ENCODE measurements around the gene SERPINA5. TPM values are rescaled to one million over a fixed set of nuclear protein-coding genes. Genes with fewer than 3 reads are reported as not detected.

Gene SERPINA5
- 0.10 to 0.33 TPM (median 0.22 TPM) in 5 replicates for total RNA-seq (2022; extraction: Qiagen RNA extraction; ENCODE audit: low read depth)

GRCh38 chr14:94581127-94581999, at the start of gene SERPINA5:
Gene SERPINA5 (plus strand): TSS chr14:94581426. CDS start chr14:94587363, 5,937 bp downstream.

GRCh38 chr14:94560751-94561655, 20.2 kb upstream of the SERPINA5 start, which contains the start of gene SERPINA4:
Gene SERPINA4 (plus strand): TSS chr14:94561442. CDS start chr14:94563483, 2,041 bp downstream.

GRCh38 chr14:94612174-94612573, 30.9 kb downstream of the SERPINA5 start, which contains the start of gene SERPINA3:
Gene SERPINA3 (plus strand): TSS chr14:94612391. CDS start chr14:94614442, 2,051 bp downstream.

Other genes with a start within 250 kb of the SERPINA5 start
- not detected in 5 replicates for gene SERPINA2, start 214.7 kb upstream of the SERPINA5 start, total RNA-seq (2022; extraction: Qiagen RNA extraction; ENCODE audit: low read depth)
- 0.45 to 3.1 TPM (median 0.61 TPM) in 5 replicates for gene SERPINA1, start 192.8 kb upstream of the SERPINA5 start, total RNA-seq (2022; extraction: Qiagen RNA extraction; ENCODE audit: low read depth)
- not detected in 5 replicates for gene SERPINA11, start 128.6 kb upstream of the SERPINA5 start, total RNA-seq (2022; extraction: Qiagen RNA extraction; ENCODE audit: low read depth)
- not detected in 5 replicates for gene SERPINA9, start 105.2 kb upstream of the SERPINA5 start, total RNA-seq (2022; extraction: Qiagen RNA extraction; ENCODE audit: low read depth)
- not detected in 5 replicates for gene SERPINA12, start 72.0 kb upstream of the SERPINA5 start, total RNA-seq (2022; extraction: Qiagen RNA extraction; ENCODE audit: low read depth)
- not detected in 5 replicates for gene SERPINA4, start 20.0 kb upstream of the SERPINA5 start, total RNA-seq (2022; extraction: Qiagen RNA extraction; ENCODE audit: low read depth)
- 6.1 to 7.6 TPM (median 6.6 TPM) in 5 replicates for gene SERPINA3, start 31.0 kb downstream of the SERPINA5 start, total RNA-seq (2022; extraction: Qiagen RNA extraction; ENCODE audit: low read depth)
- 0.34 to 0.55 TPM (median 0.39 TPM) in 5 replicates for gene GSC, start 188.7 kb downstream of the SERPINA5 start, total RNA-seq (2022; extraction: Qiagen RNA extraction; ENCODE audit: low read depth)